HG02759 (cell line): Measurements from ENCODE around the gene OR2A7.
"Not testable (repeated sequence)": the region's sequence is repeated elsewhere in the genome, so short reads cannot be mapped to it uniquely, and the experiment has no call there.

ENCODE experiments used
- ATAC-seq: cut with Tn5 transposase; IDR thresholded peaks from one replicate; pipeline ENCODE4 v1.9.1; 2021; ENCODE audit warnings: mild to moderate bottlenecking, moderate library complexity; ENCODE audit not compliant: unreplicated experiment

The OR2A7 gene, protein sequence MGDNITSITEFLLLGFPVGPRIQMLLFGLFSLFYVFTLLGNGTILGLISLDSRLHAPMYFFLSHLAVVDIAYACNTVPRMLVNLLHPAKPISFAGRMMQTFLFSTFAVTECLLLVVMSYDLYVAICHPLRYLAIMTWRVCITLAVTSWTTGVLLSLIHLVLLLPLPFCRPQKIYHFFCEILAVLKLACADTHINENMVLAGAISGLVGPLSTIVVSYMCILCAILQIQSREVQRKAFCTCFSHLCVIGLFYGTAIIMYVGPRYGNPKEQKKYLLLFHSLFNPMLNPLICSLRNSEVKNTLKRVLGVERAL

DNA sequence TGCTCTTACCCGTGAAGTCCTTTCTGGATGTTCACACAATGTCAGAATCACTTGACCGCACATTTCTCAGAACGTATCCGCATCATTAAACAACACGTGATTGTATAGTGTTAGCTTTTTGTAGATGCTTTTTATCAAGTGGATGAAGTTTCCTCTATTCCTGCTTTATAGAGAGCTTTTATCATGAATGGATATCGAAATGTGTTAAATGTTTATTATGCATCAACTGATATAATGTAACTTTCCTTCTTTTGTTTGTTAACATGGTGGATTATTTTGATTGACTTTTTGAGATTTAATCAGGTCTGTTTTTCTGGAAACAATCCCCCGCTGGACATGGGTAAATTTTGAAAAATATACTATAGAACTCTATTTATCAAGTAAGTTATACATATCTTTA lies at the start of gene OR2A7:
Gene OR2A7, minus strand, starts transcription at position 101 of the 400 bp plus-strand sequence. CDS start 5,164 bp downstream, outside the sequence.
- ATAC-seq = not testable (repeated sequence)

DNA sequence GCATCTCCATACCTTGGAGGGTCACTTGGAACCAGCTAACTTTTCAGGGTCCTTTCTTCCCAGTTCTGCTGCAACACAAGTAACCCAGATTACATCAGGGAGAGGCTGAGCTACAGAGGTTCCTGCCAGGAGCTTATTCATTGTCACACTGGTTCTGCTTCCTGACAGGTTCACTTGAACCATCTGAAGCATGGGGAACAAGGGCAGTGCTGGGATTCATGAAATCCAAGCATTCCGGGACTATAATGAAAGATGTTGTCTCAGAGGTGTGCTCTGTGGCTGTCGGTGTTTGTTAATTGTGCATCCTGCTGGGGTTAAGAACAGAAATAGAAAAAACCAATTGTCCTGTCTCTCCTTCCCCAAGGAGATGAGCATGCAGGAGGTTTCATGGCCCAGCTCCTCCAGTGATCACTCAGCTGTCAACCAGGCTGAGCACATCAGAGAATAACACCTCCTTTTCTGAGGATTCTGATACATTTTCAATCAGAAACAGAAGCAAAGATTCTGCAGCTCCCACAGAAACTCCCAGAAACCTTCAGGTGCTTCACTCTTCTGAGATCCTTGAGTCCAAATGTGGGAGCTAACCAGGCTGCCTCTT lies 47.4 kb upstream of the OR2A7 start, which contains the start of gene OR2A1:
Gene OR2A1, plus strand, starts transcription at position 548 of the 598 bp plus-strand sequence. CDS start 5,706 bp downstream, outside the sequence.
- ATAC-seq = not testable (repeated sequence)

DNA sequence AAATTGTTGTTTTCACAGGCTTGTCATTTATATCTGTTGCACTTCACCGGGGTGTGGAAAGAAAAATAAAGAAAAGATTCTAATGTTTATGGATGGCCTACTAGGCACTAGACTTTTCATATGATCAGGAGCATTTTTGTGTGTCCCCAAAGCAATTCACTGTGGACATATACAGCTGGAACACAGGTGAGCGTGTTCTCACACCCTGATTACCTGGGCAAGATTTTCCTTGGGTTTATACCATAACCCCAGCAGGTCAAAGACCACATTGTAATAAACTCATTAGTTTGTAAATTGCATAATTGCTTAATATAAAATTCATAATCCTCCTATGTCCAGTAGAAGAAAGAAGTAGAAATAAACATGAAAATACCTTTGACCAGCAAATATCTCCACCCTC lies 46.6 kb upstream of the OR2A7 start:
- not testable (repeated sequence) for ATAC-seq

DNA sequence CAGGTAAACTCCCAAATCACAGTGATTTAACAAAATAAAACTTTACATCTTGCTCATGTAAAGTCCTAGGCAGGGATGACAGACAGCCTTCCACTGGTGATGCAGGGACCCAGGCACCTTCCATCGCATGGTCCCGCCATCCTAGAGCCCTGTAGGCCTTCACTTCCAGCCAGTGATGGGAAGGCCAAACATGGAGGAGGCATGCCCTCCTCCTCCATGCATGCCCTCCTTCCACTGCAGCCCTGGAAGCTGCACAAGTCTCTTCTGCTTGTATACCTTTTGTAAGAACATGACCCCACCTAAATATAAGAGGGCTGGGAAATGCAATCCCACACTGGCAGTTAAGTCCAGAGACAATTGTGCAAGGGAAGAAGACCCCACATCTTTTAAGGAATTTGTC lies 45.1 kb upstream of the OR2A7 start:
- ATAC-seq = not testable (repeated sequence)

DNA sequence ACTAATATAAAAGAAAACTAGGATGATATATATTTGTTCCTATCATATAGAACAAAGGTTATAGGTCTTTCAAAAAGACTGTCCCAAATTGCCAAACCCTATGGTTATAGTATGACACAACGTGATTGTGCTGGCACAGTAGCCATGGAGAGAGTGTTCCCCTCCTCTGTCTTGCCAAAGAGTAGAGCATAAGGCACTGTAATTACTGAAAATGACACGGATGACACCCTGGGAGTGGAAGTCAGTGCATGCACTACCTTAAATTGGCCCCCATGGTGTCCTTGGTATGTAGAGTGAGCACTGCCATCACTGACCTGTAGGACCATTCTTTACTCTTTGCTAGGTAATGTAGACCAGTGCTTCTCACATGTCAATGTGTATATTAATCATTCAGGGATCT lies 40.6 kb upstream of the OR2A7 start:
- ATAC-seq = not testable (repeated sequence)

DNA sequence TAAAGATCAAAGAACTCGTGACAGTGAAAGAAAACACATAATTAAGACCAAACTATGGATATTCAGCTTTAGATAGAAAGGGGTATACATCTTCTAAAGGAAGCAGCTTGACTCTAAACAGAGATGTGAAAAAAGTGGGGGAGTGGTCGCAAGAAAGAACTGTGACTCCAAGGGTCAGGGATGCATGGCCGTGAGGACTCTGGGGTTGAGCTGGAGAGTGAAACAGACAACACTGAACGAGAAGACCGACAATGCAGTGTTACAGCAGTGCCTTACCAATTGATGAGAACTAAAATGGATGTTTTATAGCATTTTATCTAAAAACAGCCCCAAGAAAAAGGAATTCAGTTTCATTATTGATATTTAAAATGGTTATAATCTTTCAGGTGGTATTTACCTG lies 39.0 kb upstream of the OR2A7 start:
- ATAC-seq = not testable (repeated sequence)

DNA sequence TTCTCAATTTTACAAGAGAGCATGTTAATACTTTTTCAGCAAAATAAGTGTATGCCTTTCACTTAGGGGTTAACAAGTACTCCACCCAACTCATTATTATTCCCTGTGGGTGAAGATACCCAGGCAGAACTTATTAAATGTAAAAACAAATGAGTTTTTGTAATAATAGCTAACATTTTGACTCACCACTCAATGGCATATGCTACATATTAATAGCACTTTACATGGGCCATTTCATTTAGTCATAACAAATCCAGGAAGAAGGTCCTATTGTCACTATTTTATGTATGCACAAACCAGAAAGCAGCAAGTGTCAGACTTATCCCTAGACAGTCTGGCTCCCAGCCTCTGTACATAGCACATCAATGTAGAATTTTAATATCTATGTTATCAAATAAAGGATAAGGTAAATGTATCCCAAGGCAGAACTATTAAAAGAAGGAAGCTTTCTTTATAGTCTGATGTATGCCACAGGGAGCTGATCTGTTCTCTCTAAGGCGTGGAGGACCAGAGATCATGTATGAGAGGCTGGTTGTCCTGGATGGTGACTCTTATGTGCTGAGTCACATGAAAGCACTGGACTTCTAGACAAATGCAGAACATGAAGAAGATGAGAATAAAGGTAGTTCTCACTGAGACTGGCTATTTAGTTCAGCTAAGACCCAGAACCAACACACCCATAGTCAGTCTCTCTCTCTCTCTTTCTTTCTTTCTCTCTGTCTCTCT lies 38.1 kb upstream of the OR2A7 start:
- peak; percentile 53 for ATAC-seq

DNA sequence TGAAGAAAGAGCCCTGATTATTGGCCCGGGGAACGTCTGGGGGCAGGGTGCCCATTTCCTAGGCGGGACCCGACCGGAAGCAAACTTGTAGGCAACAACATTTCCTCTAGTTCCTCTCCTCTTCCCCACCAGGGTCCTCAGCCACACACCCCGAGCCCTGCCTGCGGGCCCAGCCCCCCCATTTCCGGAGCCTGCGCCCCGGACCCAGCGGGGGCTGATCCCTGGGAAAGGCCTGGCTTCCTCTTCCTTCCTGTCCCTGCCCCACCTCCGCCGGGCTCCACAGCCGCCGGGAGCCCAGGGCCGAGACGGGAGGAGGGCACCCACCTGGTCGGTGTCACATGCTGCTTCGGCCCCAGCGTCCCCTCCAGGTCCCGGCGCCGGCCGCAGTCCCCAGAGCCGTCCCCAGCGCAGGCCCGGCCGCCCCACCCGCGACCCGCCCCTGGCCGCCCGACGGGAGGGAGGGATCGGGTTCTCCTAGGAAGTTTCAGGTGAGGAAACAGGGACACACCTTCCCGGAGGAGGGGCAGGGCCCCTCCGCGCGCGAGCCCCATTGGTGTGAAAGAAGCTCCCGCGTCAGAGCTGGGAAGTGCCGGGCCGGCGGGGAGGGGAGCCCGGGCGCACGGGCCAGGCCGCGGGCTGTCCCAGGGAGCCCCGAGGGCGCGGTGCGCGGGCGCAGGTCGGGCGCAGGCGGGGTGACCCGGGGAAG lies 29.4 kb upstream of the OR2A7 start:
- ATAC-seq = peak; percentile 84

DNA sequence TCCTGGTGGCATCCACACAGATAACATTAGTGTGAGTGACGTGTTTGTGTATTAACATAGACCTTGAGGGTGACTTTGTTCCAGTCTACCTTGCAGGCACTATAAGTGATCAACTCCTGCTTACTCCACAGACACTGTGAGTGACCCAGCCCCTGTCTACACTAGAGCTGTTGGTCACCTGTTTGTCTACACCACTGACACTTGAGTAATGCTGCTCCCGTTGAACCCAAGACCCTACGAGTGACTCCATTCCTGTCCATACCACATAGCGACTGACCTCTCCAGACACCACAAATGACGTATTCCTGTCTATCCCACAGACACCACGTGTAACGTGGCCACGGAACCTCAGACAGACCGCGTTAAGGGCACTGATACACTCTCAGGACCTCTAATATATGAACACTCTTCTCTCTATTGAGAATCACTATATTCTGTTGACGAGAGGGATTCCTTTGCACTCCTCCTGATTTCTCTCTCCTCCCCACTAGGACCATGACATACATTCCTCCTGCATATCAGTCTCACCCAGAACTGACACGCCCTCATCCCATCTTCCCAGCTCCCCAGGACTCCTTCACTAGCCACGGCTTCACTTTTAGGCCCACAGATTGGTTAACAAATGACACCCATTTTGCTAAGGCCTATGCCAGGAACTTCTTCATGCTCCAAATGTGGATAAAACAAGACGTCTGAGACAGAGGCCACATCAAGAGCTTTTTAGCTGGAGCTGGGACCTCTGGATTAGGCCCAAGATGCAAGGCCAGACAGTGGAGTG lies 28.0 kb upstream of the OR2A7 start:
- not testable (repeated sequence) for ATAC-seq

DNA sequence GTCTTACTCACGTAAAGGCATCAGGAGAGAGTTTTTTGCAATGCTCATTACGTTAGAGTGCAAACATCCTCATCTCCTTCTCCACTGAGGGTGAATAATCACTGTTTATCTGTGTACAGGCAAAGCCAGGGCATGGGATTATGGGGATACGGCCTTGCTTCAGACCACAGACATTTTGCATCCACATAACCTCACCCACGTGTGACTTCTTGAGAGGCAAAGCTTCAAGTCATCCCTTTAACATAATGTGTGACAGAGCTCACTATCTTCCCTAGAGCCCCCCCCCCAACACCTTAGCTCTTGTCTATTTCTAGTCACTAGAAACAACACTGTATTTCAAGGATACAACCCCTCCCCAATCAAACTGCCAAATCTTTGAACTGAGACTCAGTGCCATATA lies 27.0 kb upstream of the OR2A7 start:
- ATAC-seq = not testable (repeated sequence)

DNA sequence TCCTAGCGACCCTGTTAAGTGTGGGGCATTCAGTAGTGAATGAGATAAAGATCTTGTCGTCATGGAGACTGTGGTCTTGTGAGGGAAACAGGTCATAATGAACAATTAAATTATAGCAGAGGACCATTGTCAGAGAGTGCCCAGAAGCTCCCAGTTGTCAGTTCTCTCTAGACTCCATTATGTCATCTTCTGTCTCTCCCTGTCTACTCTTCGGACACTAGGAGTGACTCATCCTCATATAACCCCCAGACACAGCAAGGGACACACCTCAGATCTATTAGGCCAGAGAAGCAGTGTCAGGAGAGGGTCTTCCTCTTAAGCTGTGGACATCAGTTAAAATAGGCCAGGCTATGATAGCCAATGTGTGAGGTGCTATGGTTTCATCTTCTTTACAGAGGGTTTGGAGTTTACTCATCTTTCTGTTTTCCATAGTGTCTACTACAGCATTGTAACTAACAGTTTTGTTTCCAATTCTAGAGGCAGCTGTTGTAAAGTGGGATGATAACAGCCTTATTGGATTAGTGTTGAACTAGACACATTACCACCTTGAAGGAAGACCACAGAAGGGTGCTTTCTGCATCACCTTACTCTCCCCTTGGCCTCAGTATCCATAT lies 22.7 kb upstream of the OR2A7 start:
- ATAC-seq = not testable (repeated sequence)

DNA sequence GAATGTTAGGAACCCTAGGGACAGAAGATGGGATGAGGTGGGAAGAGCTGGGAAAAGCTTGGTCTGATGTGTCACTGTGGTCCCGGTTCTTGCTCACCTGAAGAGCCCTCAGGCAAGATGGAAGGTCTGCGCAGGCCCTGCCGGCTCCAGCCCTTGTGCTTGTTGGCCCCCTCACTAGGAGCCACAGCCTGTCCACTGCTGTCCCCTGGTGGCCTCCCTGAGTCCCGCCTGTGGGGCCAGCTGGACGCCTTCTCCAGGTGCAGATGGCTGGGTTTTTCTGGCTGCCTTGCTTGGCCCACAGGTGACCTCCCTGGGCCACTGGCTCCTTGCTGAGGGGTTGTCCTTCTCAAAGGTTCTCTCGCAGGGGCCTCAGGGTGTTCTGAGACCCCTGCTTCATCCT lies 19.1 kb upstream of the OR2A7 start:
- not testable (repeated sequence) for ATAC-seq

DNA sequence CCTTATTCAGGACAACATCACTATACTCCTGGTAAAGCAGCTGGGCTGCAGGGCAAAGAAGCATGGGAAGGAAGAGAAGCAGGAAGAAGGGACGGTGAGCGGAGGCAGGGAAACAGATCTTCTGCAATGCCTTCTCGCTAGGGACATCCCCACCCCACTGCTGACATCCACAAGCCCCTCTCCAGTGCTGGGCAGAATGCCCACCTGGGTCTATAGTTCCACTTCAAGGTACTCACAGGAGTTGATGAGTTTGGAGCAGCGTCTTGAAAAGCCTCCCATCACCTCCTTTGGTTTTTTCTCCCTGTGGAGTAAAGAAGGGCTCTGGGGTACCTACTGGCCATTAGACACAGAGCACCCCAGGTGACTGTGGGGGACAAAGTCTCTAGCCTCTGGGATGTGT lies 17.9 kb upstream of the OR2A7 start:
- ATAC-seq = not testable (repeated sequence)

DNA sequence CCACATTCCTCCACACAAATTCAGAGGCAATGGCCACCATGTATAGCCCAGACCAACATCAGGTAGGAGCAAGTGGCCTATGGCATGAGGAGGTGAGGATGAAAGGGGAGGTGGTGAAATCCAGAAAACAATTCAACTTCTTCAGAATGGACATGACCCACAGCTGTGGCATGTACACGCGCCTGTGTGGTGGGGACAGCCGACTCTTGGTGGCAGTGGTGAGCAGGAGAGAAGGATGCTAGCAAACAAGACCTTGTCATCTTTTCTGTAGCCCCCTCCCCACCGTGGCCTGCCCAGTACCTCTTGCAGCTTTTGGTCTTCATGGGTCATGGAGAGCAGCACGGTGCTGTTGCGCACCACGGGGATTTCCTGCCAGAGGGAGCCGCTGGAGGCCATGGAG lies 17.4 kb upstream of the OR2A7 start:
- not testable (repeated sequence) for ATAC-seq

DNA sequence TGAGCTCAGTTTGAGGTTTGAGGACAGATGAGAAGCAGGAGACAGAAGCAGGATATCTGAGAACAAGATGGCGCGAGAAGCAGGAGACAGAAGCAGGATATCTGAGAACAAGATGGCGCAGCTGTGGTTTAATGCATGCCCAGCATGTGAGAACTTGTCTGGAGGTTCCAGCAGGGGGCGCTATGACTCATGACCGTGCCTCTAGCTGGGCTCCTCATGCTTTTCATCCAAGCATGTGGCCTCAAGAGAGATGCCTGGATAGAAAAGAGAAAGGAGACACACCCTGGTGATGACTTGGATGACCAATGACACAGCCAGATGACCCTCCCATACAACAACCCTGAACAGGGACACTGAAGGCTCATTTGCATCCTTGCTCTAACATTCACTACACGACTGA lies 15.4 kb upstream of the OR2A7 start:
- not testable (repeated sequence) for ATAC-seq

DNA sequence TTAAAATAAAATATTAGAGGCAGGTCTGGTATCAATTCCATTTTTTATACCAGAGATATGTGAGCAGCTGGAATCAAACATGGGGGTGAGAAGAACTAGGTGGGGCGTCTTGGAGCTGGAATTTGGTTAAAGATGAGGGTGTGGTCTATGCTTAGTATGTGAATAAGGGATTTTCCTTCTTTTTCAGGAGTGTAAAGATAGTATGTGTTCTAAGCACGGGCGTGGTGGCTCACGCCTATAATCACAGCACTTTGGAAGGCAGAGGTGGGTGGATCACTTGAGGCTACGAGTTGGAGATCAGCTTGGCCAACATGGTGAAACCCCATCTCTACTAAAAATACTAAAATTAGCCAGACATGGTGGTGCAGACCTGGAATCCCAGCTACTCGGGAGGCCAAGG lies 10.7 kb upstream of the OR2A7 start:
- ATAC-seq = not testable (repeated sequence)

DNA sequence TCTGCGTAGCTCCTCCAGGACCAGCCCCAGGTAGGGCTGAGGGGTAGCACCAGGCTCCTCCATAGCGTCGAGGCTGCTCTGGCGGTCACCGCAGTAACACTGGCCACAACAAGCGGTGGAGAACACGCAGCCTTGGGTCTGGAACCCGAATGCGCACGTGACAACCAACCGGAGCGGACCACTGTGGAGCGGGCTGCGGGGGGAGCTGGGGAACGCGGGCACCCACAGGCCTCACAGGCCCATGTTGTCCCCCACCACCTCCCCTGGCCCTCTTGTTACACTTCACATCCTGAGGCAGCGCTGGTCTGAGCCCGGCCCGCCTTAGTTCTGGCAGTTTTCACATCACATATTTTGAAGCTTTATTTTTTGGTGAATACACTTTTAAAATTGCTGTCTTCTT lies 4.6 kb upstream of the OR2A7 start, which contains the start of gene CTAGE8:
Gene CTAGE8, minus strand, starts transcription at position 101 of the 400 bp plus-strand sequence. Its CDS starts 38 bp downstream, at position 63.
- ATAC-seq = not testable (repeated sequence)

DNA sequence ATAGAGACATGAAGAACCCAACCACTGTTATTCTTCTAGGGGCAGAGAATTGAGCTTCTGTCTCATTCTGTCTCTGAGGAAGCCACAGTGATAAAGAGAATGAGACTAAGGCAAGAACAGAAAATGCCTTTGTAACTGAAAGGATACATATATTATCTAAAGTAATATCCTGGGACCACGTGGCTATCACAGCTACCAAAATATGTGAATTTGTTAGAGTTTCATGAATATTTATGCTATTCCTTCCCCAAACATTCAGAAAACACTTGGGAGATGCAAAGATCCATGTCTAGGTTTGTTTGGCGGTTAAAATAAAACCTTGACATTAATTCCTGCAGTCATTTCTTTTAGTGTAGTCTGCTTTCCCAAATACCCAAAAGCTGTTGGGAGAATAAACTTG lies 2.5 kb downstream of the OR2A7 start:
- not testable (repeated sequence) for ATAC-seq

DNA sequence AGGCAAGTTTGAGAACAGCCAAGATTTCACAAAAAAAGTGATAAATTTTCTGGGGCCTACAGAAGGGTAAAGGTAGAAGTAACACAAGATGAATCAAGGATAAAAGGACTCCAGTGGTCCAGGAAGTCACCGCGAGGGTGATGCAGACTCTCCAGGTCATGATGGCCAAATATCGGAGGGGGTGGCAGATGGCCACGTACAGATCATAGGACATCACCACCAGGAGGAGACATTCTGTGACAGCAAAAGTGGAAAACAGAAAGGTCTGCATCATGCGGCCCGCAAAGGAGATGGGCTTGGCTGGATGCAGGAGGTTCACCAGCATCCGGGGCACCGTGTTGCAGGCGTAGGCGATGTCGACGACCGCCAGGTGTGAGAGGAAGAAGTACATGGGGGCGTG lies 5.5 kb downstream of the OR2A7 start:
- not testable (repeated sequence) for ATAC-seq

DNA sequence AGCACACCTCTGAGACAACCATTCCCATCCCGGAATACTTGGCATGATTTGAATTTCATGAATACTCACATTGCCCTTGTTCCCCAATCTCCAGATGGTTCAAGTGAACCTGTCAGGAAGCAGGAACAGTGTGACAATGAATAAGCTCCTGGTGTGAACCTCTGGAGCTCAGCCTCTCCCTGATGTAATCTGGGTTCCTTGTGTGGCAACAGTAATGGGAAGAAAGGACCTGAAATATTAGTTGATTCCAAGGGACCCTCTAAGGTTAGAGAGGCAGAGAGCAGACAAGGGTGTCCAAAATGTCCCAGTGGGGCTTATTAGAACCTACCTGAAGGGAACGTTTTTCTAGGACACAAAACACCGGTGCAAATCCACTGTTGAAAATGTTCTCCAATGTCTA lies 8.5 kb downstream of the OR2A7 start:
- ATAC-seq = no peak
